GM12864 (cell line): ENCODE results near the gene CRABP2.

ENCODE experiments used
- DNase-seq: peaks from one replicate; pipeline ENCODE4 v3.0.0-alpha.2; 2011; ENCODE audit warnings: low read depth
- H3K4me3 ChIP-seq: 2 replicates; pipeline ENCODE4 v1.5.1; 2011; ENCODE audit warnings: mild to moderate bottlenecking, low read depth, low read length, control low read depth
- TF ChIP-seq, protein P1 (sequence below): IDR thresholded peaks from 2 replicates; pipeline ENCODE4 v1.5.1; 2011; ENCODE audit warnings: low read depth, mild to moderate bottlenecking, moderate library complexity, low read length, control low read depth, inconsistent platforms; ENCODE audit errors: missing control alignments

The CRABP2 gene

DNA sequence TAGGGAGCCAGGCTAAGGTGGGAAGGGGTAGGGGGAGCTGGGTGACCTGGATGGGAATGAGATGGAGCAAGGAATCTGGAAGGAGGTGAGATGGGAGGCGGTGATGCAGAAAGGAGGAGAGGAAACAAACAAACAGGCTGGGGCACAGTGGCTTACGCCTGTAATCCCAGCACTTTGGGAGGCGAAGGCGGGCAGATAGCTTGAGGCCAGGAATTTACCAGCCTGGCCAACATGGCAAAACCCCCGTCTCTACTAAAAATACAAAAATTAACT lies 10.8 kb downstream of the CRABP2 start:
- TF ChIP-seq, protein P1, sequence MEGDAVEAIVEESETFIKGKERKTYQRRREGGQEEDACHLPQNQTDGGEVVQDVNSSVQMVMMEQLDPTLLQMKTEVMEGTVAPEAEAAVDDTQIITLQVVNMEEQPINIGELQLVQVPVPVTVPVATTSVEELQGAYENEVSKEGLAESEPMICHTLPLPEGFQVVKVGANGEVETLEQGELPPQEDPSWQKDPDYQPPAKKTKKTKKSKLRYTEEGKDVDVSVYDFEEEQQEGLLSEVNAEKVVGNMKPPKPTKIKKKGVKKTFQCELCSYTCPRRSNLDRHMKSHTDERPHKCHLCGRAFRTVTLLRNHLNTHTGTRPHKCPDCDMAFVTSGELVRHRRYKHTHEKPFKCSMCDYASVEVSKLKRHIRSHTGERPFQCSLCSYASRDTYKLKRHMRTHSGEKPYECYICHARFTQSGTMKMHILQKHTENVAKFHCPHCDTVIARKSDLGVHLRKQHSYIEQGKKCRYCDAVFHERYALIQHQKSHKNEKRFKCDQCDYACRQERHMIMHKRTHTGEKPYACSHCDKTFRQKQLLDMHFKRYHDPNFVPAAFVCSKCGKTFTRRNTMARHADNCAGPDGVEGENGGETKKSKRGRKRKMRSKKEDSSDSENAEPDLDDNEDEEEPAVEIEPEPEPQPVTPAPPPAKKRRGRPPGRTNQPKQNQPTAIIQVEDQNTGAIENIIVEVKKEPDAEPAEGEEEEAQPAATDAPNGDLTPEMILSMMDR = no peak
- no peak for DNase-seq
- no peak overlapping the region for H3K4me3 ChIP-seq

DNA sequence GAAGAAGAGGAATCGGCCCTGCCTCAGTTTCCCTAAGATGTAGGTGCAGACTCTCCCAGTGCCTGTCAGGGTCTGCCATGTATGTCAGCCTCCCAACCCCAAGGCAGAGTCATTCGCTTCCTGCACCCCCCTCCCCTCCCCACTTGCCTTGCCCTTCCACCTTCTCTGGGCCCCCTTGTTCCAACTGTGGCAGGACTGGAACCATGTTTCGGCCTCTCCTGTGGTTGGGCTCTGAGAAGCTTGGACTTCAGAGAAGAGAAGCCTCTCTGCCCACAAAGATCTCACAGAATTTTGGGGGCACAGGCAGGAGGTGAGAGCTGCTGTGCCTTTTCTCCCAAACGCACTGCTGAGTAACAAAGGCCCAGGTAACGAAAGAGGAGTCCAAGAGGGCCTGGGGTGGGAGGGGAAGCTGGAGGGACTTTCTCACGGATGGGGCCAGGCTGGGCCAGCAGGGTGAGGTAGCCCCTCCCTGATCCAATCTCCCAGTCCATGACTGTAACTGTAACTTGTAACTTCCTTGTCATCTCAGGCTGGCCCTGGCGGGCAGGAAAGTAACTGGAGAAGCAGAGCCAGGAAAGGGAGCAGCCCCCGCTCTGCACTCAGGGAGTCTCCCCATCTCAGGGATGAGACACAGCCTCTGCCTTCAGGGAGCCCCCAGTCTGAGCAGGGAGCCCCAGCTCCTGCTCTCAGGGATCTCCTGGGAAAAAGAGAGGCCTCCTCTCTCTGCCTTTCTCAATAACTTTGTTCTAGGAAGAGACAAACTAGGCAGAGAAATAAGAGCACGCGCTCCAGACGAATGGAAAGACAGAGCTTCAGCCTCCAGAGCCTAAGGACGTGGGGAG lies 11.3 kb downstream of the CRABP2 start:
- DNase-seq = no peak
- TF ChIP-seq, protein P1 = no peak
- no peak overlapping the region for H3K4me3 ChIP-seq

DNA sequence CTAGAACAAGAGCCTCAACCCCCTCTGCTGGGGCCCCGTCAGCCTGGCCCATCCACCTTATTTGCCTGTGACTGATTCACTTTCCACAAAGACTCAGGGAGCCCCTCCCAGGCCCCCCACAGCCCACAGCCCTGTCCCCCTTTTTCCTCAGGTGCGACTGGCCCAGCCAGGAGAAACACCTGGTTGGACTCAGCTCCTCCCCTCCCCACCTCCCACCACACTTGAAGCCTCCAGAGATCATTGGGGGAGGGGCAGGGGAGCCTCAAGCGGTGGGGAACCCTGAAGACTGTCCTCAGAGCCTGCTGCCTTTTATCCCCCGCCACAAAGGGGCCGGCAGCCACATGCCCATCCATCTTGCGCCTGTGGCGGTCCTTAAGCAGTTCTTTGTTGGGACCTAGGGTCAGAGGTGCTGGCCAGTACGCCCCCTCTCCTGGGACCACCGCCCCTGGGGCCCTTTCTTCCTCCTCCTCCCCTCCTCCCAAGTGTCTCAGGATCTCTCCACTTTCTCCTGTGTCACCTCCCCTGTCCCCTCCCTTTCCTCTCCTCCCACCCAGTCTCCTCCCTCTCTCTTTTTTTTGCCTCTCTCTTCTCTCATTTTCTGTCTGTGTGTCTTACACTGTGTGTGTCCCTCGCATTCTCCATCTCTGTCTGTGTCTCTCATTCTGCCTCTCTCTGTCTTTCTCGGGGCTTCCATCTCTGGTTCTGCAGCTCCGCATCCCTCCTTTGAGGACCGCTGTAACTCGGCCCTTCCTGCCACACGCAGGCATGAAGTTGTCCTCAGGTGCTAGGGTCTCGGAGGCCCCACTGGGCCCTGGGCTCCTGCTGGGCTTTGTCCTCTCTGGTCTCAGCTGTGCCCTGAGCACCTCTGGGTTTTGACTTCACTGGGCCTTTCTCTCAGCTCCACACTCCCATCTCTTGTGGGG lies 12.2 kb downstream of the CRABP2 start:
- DNase-seq = no peak
- TF ChIP-seq, protein P1 = no peak

DNA sequence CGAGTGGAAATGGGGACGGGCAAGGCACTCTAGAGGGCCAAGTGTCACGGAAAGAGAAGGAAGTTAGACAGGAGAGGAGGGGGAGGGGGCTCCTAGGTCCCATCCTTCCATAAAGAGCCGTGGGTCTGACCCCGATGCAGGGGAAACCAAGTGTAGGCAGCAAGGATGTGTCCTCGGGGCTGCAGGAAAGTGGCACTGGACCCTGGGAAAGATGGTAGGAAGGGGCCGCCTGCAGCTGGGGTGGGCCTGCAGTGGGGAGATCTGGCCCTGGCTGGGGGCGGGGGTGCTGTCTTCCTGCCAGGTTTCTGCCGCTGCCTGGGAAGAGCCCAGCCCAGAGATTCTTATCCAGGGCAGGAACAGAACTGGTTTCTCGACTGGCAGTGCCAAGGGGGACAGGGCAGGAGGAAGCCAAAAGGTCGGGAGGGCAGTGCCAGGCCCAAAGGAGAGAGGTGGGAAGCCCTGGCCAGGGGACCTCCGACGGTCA lies 12.9 kb downstream of the CRABP2 start:
- no peak overlapping the region for H3K4me3 ChIP-seq
- DNase-seq = no peak
- TF ChIP-seq, protein P1 = no peak

More for the DNA sequence above, 12.2 kb downstream of the CRABP2 start:
- no peak overlapping the region for H3K4me3 ChIP-seq

DNA sequence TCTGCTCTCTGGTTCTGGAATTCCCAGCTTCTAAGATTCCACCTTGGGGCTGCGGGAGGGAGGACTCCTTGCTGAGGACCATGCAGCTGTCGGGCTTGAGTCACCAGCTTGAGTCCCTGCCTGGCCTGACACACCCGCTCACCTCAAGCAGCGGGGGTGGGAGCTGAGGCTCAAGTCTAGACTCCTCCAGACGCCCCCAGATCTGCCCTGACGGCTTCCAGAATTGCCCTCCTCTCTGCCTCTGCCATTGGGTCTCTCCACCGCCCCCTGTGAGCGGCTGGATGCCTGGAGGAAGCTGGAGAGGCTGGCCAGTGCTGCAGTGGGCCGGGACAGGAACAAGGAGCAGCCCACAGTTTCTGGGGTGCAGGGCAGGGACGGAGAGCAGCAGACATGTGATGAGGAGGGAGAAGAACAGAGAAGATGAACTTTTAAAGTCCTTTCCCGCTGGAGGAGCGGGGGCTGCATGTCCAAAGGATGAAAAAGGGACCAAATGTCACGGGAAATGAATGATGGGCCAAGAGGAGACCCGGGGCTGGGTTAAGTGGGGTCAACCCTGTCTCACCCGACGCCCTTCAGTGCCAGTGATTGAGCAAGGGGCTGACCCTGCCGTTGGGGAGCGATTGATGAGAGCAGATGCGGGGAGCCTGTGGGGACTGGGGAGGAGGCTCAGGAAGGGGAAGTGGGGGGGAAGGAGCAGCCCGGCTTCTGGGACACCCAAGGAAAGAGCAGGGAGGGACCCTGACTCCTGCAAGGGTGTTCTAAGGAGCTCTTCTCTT lies 13.5 kb downstream of the CRABP2 start:
- no peak for DNase-seq
- H3K4me3 ChIP-seq = no peak overlapping the region
- TF ChIP-seq, protein P1 = no peak

DNA sequence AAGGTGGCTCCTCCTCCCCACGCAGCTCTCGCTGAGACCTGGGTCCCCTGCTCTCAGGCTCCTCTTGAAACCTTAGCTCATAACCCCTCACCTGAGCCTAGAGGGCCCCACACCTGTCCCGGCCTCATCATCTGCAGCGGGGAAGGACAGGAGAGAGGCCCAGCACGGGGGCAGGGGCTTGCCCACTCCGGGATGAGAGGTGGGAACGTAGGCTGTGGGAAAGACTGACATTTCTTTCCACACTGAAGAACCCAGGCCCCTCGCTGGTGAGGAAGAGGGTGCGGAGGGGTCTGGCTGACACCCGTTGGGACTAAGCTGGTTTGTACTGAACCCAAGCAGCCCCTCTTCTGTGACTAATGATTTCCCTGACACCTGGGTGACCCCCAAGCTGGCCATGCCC lies 14.2 kb downstream of the CRABP2 start:
- no peak overlapping the region for H3K4me3 ChIP-seq
- TF ChIP-seq, protein P1 = no peak
- no peak for DNase-seq
